ENCODE results near the gene MT1F.

The MT1F gene

GRCh38 chr16:56610017-56610608 is 47.6 kb upstream of the MT1F start:
- no peak overlapping the region for H3K4me3 ChIP-seq (ENCODE audit: low read depth, low read length)
- no peaks in the 10 kb centered on the region for H3K79me2 ChIP-seq (ENCODE audit: control insufficient read depth, insufficient read depth, low read length, poor library complexity)
- H4K8ac ChIP-seq (ENCODE audit: low read depth, low read length), result no peak overlapping the region
- no CpG with 5 or more reads among the region's 10 CpGs for WGBS (ENCODE audit: extremely low coverage, insufficient coverage, insufficient read length)
- peak; percentile 45 to 50 for DNase-seq
- H4K12ac ChIP-seq (ENCODE audit: low read depth, low read length), result no peak overlapping the region
- no peak overlapping the region for H2BK12ac ChIP-seq (ENCODE audit: low read length)
- H3K4ac ChIP-seq (ENCODE audit: low read depth, low read length), result no peak overlapping the region
- peaks cover 11% of the 10 kb centered on the region for H3K79me1 ChIP-seq (ENCODE audit: low read length)
- H2BK120ac ChIP-seq (ENCODE audit: insufficient read depth, low read length, poor library complexity), result no peak overlapping the region
- H3K36me3 ChIP-seq (ENCODE audit: control insufficient read depth in 1 of 2, insufficient read depth in 2 of 2, low read length in 2 of 2), result no peaks in the 10 kb centered on the region
- no peak overlapping the region for H3K14ac ChIP-seq (ENCODE audit: low read length)
- no peak overlapping the region for H3K23ac ChIP-seq (ENCODE audit: low read length)
- H3K4me1 ChIP-seq (ENCODE audit: control insufficient read depth in 1 of 2, insufficient read depth in 2 of 2, low read length in 2 of 2), result peaks cover 27 to 31% of the 10 kb centered on the region in 2 experiments
- no peak overlapping the region for H2AK5ac ChIP-seq (ENCODE audit: low read length)
- H3K9ac ChIP-seq (ENCODE audit: low read length), result no peak overlapping the region
- no peak overlapping the region for H3K18ac ChIP-seq (ENCODE audit: low read length)
- no peak overlapping the region for H2BK5ac ChIP-seq (ENCODE audit: low read depth, low read length, poor library complexity)
- no peaks in the 10 kb centered on the region for H3K9me3 ChIP-seq (ENCODE audit: insufficient read depth, low read depth, low read length)
- no peak overlapping the region for H3K27ac ChIP-seq (ENCODE audit: low read depth, low read length)
- peak overlapping the region; percentile 10 for H2AFZ ChIP-seq (ENCODE audit: insufficient read depth, low read length, poor library complexity)
- H4K91ac ChIP-seq (ENCODE audit: low read depth, low read length), result no peak overlapping the region
- H3K27me3 ChIP-seq (ENCODE audit: insufficient read depth, low read length), result peaks cover 3% of the 10 kb centered on the region
- no peak overlapping the region for H3K4me2 ChIP-seq (ENCODE audit: low read length)

GRCh38 chr16:56610609-56611111 is 47.1 kb upstream of the MT1F start:
- Histone ChIP-seq H4K12ac (ENCODE audit: low read depth, low read length) (no peak overlapping the region), H2AK5ac (ENCODE audit: low read length) (no peak overlapping the region), H3K4me2 (ENCODE audit: low read length) (no peak overlapping the region), H3K36me3 (ENCODE audit: control insufficient read depth in 1 of 2, insufficient read depth in 2 of 2, low read length in 2 of 2) (no peaks in the 10 kb centered on the region), H4K91ac (ENCODE audit: low read depth, low read length) (no peak overlapping the region), H3K27ac (ENCODE audit: low read depth, low read length) (no peak overlapping the region), H4K8ac (ENCODE audit: low read depth, low read length) (no peak overlapping the region), H3K4ac (ENCODE audit: low read depth, low read length) (no peak overlapping the region), H2BK12ac (ENCODE audit: low read length) (no peak overlapping the region), H2AFZ (ENCODE audit: insufficient read depth, low read length, poor library complexity) (no peak overlapping the region), H3K27me3 (ENCODE audit: insufficient read depth, low read length) (peaks cover 3% of the 10 kb centered on the region), H2BK5ac (ENCODE audit: low read depth, low read length, poor library complexity) (no peak overlapping the region), H3K79me2 (ENCODE audit: control insufficient read depth, insufficient read depth, low read length, poor library complexity) (no peaks in the 10 kb centered on the region), H3K23ac (ENCODE audit: low read length) (no peak overlapping the region), H3K9ac (ENCODE audit: low read length) (no peak overlapping the region), H3K79me1 (ENCODE audit: low read length) (peaks cover 11% of the 10 kb centered on the region), H3K18ac (ENCODE audit: low read length) (no peak overlapping the region), H3K4me3 (ENCODE audit: low read depth, low read length) (no peak overlapping the region), H2BK120ac (ENCODE audit: insufficient read depth, low read length, poor library complexity) (no peak overlapping the region), H3K4me1 (ENCODE audit: control insufficient read depth in 1 of 2, insufficient read depth in 2 of 2, low read length in 2 of 2) (peaks cover 27 to 31% of the 10 kb centered on the region in 2 experiments), H3K9me3 (ENCODE audit: insufficient read depth, low read depth, low read length) (no peaks in the 10 kb centered on the region), H3K14ac (ENCODE audit: low read length) (no peak overlapping the region)
- no peak for DNase-seq
- WGBS (ENCODE audit: extremely low coverage, insufficient coverage, insufficient read length), result no CpG with 5 or more reads among the region's 2 CpGs

- no peak overlapping the region for H3K18ac ChIP-seq (ENCODE audit: low read length)
- no peak overlapping the region for H3K4ac ChIP-seq (ENCODE audit: low read depth, low read length)
- no peak overlapping the region for H4K91ac ChIP-seq (ENCODE audit: low read depth, low read length)
- H4K12ac ChIP-seq (ENCODE audit: low read depth, low read length), result no peak overlapping the region
- H3K9ac ChIP-seq (ENCODE audit: low read length), result no peak overlapping the region
- H3K27ac ChIP-seq (ENCODE audit: low read depth, low read length), result no peak overlapping the region
- H2BK5ac ChIP-seq (ENCODE audit: low read depth, low read length, poor library complexity), result no peak overlapping the region
- H4K8ac ChIP-seq (ENCODE audit: low read depth, low read length), result no peak overlapping the region
- no peaks in the 10 kb centered on the region for H3K9me3 ChIP-seq (ENCODE audit: insufficient read depth, low read depth, low read length)
- H2AK5ac ChIP-seq (ENCODE audit: low read length), result no peak overlapping the region
- no peak overlapping the region for H2BK12ac ChIP-seq (ENCODE audit: low read length)
- no peaks in the 10 kb centered on the region for H3K79me2 ChIP-seq (ENCODE audit: control insufficient read depth, insufficient read depth, low read length, poor library complexity)
- no peak overlapping the region for H2BK120ac ChIP-seq (ENCODE audit: insufficient read depth, low read length, poor library complexity)
- H3K79me1 ChIP-seq (ENCODE audit: low read length), result peaks cover 11% of the 10 kb centered on the region
- peaks cover 27 to 31% of the 10 kb centered on the region in 2 experiments for H3K4me1 ChIP-seq (ENCODE audit: control insufficient read depth in 1 of 2, insufficient read depth in 2 of 2, low read length in 2 of 2)
- no peak for DNase-seq
- peaks cover 6% of the 10 kb centered on the region for H3K27me3 ChIP-seq (ENCODE audit: insufficient read depth, low read length)
- no peak overlapping the region for H2AFZ ChIP-seq (ENCODE audit: insufficient read depth, low read length, poor library complexity)
- H3K23ac ChIP-seq (ENCODE audit: low read length), result peak overlapping the region; percentile 3
- WGBS (ENCODE audit: extremely low coverage, insufficient coverage, insufficient read length), result no CpG with 5 or more reads among the region's 2 CpGs
- H3K14ac ChIP-seq (ENCODE audit: low read length), result no peak overlapping the region
- H3K36me3 ChIP-seq (ENCODE audit: control insufficient read depth in 1 of 2, insufficient read depth in 2 of 2, low read length in 2 of 2), result no peaks in the 10 kb centered on the region
- no peak overlapping the region for H3K4me3 ChIP-seq (ENCODE audit: low read depth, low read length)
- no peak overlapping the region for H3K4me2 ChIP-seq (ENCODE audit: low read length)
Measured at GRCh38 chr16:56611281-56611833, 46.4 kb upstream of the MT1F start.

- H4K91ac ChIP-seq (ENCODE audit: low read depth, low read length), result no peak overlapping the region
- no peak overlapping the region for H3K27ac ChIP-seq (ENCODE audit: low read depth, low read length)
- H2BK120ac ChIP-seq (ENCODE audit: insufficient read depth, low read length, poor library complexity), result no peak overlapping the region
- H3K18ac ChIP-seq (ENCODE audit: low read length), result no peak overlapping the region
- peaks cover 4% of the 10 kb centered on the region for H3K9me3 ChIP-seq (ENCODE audit: insufficient read depth, low read depth, low read length)
- H3K36me3 ChIP-seq (ENCODE audit: control insufficient read depth in 1 of 2, insufficient read depth in 2 of 2, low read length in 2 of 2), result no peaks in the 10 kb centered on the region
- peaks cover 27% of the 10 kb centered on the region for H3K27me3 ChIP-seq (ENCODE audit: insufficient read depth, low read length)
- H3K14ac ChIP-seq (ENCODE audit: low read length), result no peak overlapping the region
- no peak overlapping the region for H3K4me3 ChIP-seq (ENCODE audit: low read depth, low read length)
- no peak overlapping the region for H2AK5ac ChIP-seq (ENCODE audit: low read length)
- no peak overlapping the region for H2BK5ac ChIP-seq (ENCODE audit: low read depth, low read length, poor library complexity)
- H3K79me1 ChIP-seq (ENCODE audit: low read length), result no peaks in the 10 kb centered on the region
- H3K4ac ChIP-seq (ENCODE audit: low read depth, low read length), result no peak overlapping the region
- H3K4me1 ChIP-seq (ENCODE audit: control insufficient read depth in 1 of 2, insufficient read depth in 2 of 2, low read length in 2 of 2), result peaks cover 11 to 15% of the 10 kb centered on the region in 2 experiments
- H2AFZ ChIP-seq (ENCODE audit: insufficient read depth, low read length, poor library complexity), result no peak overlapping the region
- H4K8ac ChIP-seq (ENCODE audit: low read depth, low read length), result no peak overlapping the region
- no peak for DNase-seq
- H2BK12ac ChIP-seq (ENCODE audit: low read length), result no peak overlapping the region
- no peak overlapping the region for H3K9ac ChIP-seq (ENCODE audit: low read length)
- no peak overlapping the region for H3K23ac ChIP-seq (ENCODE audit: low read length)
- H3K4me2 ChIP-seq (ENCODE audit: low read length), result no peak overlapping the region
- H3K79me2 ChIP-seq (ENCODE audit: control insufficient read depth, insufficient read depth, low read length, poor library complexity), result no peaks in the 10 kb centered on the region
- H4K12ac ChIP-seq (ENCODE audit: low read depth, low read length), result no peak overlapping the region
Measured at GRCh38 chr16:56613706-56614105, 44.1 kb upstream of the MT1F start.
